SH-SY5Y (cell line): ENCODE measurements around the gene GCHFR.

Experiments
- GATA2 ChIP-seq: IDR thresholded peaks from 2 replicates; pipeline ENCODE4 v1.6.1; 2011; ENCODE audit warnings: mild to moderate bottlenecking, low read depth, low read length
- GATA3 ChIP-seq: IDR thresholded peaks from 2 replicates; pipeline ENCODE4 v1.6.1; 2011; ENCODE audit warnings: low read depth, mild to moderate bottlenecking, low read length, moderate library complexity

DNA sequence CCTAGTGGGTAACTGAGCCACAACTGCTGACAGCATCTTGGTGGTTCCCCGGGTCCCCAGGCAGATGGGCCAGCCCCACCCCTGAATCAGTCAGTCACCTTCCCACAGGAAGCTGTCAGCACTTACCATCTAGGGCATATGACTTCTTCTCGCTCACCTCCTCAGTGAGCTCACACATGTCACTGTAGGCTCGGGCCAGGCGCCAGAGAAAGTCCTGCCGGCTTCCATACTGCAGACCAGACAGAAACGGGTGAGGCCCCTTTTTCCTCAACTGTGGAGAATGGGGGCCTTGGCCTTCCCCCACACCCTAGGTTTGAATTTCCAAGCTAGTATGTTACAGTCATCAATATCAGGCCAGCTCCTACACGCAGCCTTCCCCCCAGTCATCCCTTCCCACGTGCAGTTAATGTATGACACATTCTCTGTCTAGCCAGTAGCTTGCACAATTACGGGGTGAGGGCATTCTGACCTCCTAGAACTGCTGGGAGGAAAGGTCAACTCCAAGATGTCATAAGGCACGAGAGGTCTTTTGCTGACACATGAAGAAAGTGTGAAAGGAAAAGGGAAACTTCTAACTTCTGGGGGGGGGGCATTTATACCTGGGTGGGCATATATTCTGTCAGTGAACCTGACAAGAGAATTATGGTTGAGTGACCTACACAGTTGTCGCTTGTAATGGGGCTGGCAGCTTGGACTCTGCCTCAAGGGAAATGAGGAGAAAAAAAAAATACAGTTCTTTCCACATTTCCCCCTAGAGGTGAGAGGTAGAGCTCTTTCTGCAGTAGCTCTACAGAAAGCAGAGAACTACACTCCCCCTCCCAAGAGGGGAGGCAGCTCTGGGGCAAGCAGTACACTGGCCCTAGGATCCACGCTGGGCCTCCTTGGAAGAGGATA lies 19.7 kb upstream of the GCHFR start:
- no peak for TF ChIP-seq GATA2
- no peak for TF ChIP-seq GATA3
